HG03196 (cell line): Measurements from ENCODE around the gene TICAM2.
A peak's percentile ranks its signal among the peaks of the same experiment; 100 is the strongest.
"Not testable (repeated sequence)": the region's sequence is repeated elsewhere in the genome, so short reads cannot be mapped to it uniquely, and the experiment has no call there.

ENCODE experiments used
- ATAC-seq: cut with Tn5 transposase; IDR thresholded peaks from one replicate; pipeline ENCODE4 v1.9.1; 2021; ENCODE audit not compliant: unreplicated experiment

Gene TICAM2, protein sequence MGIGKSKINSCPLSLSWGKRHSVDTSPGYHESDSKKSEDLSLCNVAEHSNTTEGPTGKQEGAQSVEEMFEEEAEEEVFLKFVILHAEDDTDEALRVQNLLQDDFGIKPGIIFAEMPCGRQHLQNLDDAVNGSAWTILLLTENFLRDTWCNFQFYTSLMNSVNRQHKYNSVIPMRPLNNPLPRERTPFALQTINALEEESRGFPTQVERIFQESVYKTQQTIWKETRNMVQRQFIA

DNA sequence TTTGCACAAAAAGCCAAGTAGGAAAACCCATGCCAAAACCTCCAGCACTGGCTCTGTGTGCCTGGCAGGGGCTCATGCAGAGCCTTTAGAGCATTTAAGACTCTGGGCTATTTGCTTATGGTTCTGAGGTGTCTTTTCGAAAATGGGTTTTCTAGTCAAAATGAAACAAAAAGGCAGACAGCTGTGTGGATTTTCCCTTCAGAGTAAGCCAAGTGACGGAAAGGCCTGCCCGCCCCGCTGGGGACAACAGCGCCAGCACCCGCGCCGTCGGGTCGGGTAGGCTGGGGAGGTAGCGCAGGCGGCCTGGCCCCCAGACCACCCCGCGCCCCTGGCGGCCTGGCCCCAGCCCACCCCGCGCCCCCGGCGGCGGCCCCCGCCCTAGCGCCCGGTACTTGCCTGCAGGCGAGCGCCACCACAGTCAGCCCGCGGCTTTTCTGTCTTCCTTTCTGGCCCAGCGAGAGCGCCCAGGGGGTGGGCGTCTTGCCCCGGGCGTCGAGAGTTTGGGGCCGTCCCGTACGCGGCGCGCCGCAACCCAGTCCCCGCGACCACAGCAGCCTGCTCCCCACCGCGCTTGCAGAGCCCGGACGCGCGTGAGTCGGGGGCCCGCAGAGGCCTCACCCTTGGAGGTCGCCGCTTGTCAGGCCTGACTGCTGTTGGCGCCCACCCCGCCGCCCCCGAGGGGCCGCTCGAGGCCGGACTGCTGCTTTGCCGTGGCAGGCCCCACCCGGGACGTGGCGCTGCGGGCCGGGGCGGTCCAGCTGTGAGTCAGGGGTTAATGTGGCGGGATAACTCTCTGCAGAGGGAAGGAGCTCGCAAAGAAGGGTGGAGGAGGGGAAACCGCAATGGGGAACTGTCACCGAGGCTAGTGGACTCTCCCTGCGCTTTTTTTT, at the start of gene TICAM2:
Gene TICAM2, minus strand, starts transcription at position 779 of the 890 bp plus-strand sequence. CDS start 21,223 bp downstream, outside the sequence.
- ATAC-seq = peak; percentile 74

DNA sequence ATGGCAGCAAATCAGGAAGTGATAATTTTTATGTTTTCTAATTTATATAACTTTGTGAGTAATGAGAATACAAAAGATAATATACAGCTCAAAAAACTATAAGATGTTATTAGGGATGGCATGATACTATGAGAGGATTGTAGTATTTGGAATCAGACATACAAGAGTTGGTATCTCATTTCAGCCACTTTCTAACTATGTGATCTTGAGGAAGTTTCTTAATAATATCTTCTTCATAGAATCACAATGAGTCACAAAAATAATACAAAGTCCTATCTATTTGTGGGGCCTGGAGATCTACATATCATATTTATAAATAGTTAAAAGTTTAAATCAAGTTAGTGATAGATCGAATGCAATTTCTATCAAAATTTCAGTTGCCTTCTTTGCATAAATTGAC, 47.3 kb upstream of the TICAM2 start:
- no peak for ATAC-seq

DNA sequence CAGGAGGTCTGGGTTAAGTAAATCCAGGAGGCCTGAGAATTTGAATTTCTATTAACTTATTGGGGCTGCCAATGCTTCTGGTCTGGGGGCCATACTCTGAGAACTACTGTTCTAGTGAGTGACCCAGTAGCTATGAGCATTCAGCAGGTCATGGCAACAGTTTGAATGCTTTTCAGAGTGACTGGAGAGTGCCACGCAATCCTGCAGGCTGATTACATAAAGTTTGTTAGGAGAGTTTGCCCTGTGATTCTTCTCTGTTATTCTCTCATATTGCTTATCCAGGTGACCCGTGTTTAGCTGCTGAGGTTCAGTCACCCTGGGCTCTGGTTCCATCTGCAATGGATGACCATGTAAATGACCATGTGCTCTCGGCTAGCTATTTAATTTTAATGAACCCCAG, 45.8 kb upstream of the TICAM2 start:
- ATAC-seq = no peak

DNA sequence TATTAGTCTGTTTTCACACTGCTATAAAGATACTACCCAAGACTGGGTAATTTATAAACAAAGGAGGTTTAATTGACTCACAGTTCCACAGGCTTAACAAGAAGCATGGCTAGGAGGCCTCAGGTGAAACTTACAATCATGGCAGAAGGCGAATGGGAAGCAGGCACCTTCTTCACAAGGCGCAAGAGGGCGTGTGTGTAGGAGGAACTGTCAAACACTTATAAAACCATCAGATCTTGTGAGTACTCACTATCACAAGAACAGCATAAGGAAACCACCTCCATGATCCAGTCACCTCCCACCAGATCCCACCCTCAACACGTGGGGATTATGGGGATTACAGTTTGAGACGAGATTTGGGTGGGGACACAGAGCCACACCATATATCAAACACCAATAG, 43.1 kb upstream of the TICAM2 start:
- not testable (repeated sequence) for ATAC-seq

DNA sequence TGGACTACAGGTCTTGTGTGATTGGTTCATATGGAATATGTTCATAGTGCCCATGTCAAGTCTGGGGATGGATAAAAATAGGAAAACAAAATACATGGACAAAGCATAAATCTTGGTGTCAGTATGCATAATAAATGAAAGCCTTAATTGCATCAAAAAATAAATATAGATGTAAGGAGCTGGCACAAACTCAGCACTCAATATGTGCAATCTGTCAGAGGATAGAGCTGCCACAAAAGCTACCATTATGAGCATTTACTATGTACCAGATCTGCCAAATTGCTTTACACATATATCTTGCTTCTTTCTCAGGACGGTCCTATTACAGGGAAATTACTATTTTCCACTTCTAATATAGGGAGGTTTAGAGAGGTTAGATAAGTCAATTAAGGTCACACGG, 41.8 kb upstream of the TICAM2 start:
- no peak for ATAC-seq

DNA sequence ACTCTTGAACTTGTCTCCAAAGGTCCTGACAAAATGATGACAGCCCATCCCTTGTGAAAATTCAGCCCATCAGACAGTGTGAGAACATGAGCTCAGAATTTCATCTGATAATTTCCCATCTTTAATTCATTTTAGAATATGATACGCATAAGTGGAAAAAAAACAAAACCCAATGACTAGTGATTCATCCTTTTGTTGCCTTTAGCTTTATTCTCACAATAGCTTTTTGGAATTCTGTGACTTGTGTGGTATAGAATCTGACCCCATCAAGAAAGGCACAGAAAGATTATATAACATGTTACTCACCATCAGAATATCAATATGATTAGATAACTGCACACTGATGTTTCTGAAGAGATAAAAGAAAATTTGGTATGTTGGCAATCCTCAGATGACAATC, 39.7 kb upstream of the TICAM2 start:
- ATAC-seq = no peak

DNA sequence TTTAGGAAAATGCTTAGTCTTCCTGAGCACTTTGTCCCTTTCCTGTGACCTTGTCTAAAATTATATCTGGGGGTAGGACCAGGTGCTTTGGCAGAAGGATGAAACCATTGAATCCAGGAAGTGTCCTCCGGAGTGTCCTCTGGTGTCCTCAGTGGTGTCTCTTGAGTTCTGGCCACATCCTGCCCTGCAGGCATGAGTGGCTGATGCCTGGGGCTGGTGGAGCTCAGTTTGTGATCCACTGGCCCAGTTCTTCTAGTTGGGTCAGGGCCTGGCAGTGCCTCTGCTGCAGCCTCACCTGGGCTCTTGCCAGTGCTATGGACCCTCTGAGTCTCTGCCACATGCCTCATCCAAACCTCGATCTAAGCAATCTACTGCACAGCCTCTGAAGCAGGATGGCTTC, 38.0 kb upstream of the TICAM2 start:
- ATAC-seq = no peak

DNA sequence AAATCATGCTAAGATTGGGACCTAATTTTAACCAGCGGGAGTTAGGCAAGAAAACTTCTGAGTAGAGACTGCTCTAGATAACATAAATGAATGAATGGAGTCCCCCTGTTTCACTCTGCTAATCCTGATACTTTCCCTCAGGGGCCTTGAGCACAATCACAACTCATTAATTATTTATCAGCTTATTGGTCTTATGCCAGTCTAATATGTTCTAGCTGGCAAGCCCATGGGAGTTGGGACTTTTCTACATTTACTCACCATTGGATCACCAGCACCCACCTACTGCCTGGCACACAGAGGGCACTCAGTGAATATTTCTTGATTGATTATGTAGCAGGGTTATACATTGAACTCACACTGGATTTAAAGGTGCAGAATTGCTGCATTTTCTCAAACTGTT, 37.1 kb upstream of the TICAM2 start:
- ATAC-seq = no peak

DNA sequence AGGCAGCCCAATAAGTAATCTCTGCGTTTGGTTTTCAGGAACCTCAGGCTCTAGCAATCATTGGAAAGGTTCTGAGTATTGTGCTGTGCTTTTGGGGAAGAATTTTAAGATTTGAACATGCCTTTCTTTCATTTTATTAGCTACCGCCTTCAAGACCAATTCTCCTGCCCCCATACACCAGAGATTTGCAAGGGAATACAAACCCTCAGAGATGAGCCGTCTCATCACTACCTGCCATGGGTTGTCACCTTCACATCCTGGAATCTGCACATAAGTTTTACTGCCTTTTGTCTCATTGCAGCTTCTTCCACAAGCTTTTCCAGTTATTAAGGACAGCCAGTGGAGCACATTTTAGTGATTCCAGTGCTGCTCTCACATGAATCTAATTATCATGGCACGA, 35.2 kb upstream of the TICAM2 start:
- no peak for ATAC-seq

DNA sequence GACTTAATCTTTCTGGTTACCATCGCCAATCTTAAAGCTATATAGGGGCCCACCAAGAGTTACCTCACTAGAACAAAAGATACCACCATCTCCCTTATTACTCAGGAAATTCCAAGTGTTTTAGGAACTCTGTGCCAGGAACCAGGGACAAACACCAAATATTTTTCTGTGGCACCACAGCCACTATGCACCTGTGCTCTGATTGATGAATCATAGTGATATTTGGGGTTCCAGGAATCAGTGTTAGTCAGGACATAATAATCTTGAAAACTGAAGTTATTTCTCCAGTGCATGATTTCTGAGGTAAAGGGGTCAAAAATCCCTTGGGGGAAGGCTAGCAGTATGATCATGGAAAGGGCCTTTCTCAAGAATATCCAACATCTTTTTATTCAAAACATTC, 33.7 kb upstream of the TICAM2 start:
- no peak for ATAC-seq

DNA sequence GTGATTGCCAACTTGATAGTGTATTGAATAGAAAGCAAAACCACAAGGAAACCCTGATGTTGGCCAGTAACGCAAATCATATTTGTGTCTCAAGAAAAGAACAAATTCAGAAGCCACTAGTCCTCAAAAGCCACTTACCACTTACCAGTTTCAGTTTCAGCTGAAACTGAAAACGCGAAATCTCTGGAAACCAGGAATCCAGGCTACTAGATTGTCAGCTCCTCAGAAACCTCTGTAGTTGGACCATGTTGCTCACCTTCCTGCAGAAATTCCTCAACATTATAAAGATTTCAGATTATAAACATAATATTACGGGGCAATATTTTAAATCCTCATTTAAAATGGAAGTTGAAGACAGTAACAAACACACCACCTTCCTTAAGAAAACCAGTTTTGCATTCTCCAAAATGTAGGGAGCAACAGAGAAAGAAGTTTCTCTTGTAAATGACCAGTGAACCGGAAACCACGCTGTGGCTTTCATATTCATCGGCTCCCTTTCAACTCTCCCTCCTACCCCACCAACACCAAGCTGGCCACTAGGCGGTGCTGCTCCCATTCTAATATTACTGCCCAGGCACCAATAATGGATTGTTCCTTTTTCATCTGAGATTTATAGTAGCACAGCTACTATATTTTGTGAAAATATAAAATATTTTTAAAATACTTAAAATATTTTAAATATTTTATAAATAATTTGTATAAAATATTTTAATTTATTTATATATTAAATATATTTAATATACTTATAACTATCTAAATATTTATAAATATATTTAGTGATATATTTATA, 32.3 kb upstream of the TICAM2 start:
- ATAC-seq = peak; percentile 57

DNA sequence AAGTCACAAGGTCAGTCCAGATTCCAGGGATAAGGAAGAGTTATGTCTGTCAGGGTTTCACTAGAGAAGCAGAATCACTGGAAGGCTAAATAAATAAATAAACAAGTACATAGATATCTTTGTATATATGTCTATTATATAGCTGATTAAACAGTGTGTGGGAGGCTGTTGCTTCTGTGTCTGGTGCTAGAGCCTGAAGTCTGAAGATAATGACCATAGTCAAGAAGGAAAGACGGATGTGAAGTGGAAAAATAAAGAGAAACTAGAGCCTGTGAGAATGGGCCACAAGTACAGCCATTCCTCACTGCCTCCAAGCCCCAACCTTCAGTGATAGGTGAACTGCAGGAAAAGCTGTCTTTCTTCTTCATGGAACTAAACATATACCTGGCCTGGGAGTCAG, 27.6 kb upstream of the TICAM2 start:
- ATAC-seq = no peak

DNA sequence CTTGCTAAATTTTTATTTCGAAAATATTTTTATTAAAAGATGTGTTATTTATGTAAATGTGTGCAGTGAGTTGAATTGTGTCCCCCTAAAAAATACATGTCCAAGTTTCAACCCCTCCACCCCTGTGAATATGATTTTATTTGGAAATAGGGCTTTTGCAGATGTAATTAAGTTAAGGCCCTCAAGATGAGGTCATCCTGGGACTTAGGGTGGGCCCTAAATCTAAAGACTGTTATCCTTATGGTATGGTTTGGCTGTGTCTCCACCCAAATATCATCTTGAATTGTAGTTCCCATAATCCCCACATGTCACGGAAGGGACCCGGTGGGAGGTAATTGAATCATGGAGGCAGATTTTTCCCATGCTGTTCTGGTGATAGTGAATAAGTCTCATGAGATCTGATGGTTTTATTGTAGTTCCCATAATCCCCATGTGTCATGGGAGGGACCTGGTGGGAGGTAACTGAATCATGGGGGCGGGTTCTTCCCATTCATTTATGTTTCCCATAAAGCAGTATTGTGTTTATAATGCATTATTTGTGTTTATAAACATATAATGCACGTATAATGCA, 25.1 kb upstream of the TICAM2 start:
- no peak for ATAC-seq

DNA sequence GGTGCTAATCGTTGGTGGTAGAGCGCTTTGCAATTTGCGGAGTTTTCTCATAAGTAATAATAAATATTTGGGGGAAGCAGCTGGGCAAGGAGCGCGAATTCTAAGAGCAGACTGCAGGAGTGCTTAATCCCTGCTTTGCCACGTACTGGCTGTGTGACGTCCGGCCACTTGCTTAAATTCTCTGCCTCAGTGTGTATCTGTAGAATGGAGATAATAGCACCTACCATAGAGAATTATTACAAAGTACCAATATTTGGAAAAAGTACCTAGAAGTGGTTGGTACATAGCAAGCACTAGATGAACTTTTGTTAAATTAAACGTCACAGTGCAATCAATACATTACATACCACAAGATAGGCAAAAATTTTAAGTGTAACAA, 24.2 kb upstream of the TICAM2 start:
- ATAC-seq = peak; percentile 24

DNA sequence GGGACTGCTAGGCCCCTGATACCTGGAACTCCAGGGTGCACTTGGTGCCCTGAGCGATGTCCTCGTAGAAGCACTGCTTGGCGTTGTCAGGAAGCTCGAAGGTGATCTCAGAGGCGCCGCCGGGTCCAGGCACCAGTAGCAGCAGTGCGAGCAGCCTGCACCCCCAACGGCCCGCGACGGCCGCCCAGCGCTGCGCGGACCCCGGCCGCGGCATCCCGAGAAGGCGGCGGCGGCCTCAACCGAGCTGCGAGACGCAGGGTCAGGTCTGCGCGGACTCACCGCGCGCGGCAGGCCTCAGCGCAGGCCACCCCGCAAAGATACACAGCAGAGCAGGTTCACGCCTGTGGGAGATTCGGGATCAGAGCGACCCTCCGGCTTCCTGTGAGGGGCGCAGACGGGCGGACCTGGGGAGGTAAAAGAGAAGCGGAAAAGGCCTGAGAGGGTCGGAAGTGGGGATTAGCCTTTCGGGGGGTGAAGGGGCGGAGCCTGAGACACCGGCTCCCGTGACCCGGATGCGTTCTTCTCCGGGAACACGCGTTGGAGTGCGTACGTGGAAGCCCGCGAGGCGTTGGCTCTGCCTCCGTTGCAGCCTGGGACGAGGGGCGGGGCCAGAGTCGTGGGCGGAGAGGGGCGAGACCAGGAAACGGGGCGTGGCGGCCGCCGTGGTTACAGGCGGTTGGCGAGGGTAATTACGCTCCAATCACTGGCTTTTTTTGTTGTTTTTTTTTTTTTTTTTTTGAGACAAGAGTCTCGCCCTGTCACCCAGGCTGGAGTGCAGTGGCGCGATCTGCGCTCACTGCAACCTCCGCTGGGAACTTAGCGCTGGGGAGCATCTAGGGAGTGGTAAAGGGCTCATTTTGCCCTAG, 23.5 kb upstream of the TICAM2 start, which contains the start of gene TMED7:
Gene TMED7, minus strand, starts transcription at position 458 of the 866 bp plus-strand sequence. Its CDS starts 244 bp downstream, at position 214.
- ATAC-seq = peak; percentile 94

DNA sequence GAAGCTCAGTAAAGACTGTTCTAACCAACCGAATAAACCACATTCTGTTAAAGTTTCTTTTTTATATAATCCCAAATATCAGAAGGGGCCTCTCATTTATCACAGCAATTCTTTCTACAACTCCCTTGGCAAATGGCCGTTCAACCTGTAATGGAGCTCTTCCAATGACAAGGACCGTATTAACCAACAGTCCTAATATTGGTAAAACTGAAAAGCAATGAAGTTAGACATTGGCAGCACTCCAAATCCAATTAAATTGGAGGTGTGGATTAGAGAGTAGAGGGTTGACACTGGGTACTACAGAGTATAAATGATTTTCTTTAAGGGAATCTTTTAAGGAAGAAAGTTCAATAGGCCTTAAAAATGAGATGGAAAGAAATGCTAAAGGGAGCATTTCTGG, 22.7 kb upstream of the TICAM2 start:
- no peak for ATAC-seq

DNA sequence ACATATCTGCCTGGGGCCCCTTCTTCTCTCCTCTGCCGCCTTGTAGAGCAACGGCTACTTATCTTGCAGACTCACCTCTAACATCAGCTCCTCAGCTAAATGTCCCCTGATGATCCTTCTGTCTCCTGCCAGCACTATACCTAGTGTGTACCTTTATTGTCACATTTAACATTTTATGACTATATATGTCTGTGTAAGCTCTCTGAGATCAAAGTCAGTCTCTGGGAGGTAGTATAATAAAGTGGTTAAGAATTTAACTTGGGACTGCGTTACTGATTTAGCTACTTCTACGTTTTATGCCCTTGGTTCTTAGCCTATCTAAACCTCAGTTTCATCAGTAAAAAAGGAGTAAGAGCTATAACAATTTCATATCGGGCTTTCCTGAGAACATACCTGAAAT, 21.4 kb upstream of the TICAM2 start:
- no peak for ATAC-seq

DNA sequence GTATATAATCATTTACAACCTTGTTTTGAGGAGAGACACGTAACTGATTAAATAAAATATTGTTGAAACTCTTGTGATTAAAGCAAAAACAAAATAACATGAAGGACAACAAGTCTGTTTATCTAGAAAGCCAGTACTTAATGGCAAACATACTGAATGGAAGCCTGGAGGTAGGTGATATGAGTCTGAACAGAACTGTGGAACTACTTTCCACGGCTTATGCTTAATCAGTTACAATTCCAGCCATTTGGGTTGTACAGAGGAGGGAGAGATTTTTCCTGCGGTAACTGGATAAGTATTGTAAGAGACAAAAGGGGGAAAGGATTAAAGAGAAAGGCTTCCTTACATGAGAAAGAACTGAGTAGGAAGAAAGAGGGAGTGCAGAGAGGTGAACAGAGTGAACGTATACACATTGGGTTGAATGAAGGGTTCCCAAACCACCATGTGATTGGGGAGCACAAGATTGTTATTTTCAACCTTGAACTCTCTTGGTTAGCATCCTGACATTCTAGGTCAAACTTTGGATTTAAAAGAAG, 19.2 kb upstream of the TICAM2 start:
- no peak for ATAC-seq

DNA sequence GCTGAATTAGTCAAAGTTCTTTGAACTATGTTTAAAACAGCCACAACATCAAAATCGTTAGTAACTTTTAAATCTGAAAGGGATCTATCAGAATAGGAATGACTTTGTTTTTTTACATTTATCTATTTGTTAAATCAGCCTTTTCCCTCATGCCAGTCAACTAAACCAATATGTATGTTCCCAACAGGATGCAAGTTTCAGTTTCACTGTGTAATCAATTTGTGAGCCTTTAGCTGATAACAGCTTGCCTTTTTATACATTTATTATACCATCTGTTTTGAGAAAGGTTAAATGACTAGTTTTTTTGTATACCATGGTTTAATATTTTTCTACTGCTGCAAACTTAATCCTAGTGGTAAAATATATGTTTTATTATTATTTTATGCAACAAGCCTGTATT, 14.6 kb upstream of the TICAM2 start:
- ATAC-seq = no peak

DNA sequence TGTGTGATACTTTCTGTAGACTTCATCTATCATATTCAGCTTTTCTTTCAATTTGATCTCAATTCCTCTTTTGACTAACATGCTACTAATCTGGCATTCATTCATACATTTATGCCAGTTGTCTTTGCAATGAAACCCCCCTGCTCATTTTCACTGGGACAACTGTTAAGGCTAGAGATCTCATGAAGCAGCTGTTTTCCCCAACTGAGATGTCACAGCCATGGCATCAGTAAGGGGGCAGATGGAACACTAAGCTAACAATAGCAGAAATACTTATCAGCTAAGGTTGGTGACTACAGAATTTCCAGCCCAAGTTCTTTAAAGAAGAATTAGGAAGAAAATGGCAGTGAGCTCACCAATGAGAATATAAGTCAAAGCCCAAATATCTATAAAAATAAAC, 14.2 kb upstream of the TICAM2 start:
- no peak for ATAC-seq
